H54 (cell line): ENCODE results near the gene SLC25A12.
"Not testable (repeated sequence)": the region's sequence is repeated elsewhere in the genome, so short reads cannot be mapped to it uniquely, and the experiment has no call there.

Experiments
- DNase-seq: peaks from one replicate; pipeline ENCODE4 v3.0.0; 2011; ENCODE audit warnings: low spot score, mixed read lengths; ENCODE audit not compliant: insufficient read length
- FAIRE-seq: peaks from 3 replicates; lab custom pipeline; 2011; peaks lifted over from hg19 to GRCh38; lab: Jason Lieb, UNC
- POLR2A ChIP-seq: IDR thresholded peaks from 2 replicates; pipeline ENCODE4 v1.6.1; 2011; ENCODE audit warnings: low read depth, mild to moderate bottlenecking, low read length

SLC25A12 gene

GRCh38 chr2:171772373-171772772, 121.7 kb downstream of the SLC25A12 start:
- no peak for DNase-seq

GRCh38 chr2:171771463-171771862, 122.6 kb downstream of the SLC25A12 start:
- no peak for DNase-seq
- TF ChIP-seq POLR2A: no peak
- no peak for FAIRE-seq

More at GRCh38 chr2:171772373-171772772, 121.7 kb downstream of the SLC25A12 start:
- no peak for TF ChIP-seq POLR2A
- FAIRE-seq: no peak

GRCh38 chr2:171763602-171764001, 130.4 kb downstream of the SLC25A12 start:
- TF ChIP-seq POLR2A: no peak
- no peak for FAIRE-seq
- no peak for DNase-seq

- DNase-seq (peak; percentile 21), FAIRE-seq (peak; percentile 62)
- no peak for TF ChIP-seq POLR2A
Measured at GRCh38 chr2:171762879-171763573, 131.0 kb downstream of the SLC25A12 start.

GRCh38 chr2:171761176-171761575, 132.9 kb downstream of the SLC25A12 start:
- DNase-seq, FAIRE-seq: not testable (repeated sequence)

GRCh38 chr2:171758762-171759161, 135.3 kb downstream of the SLC25A12 start:
- FAIRE-seq, DNase-seq: not testable (repeated sequence)

- no peak for DNase-seq
- TF ChIP-seq POLR2A: no peak
- FAIRE-seq: peak; percentile 61
Measured at GRCh38 chr2:171754254-171754939, 139.6 kb downstream of the SLC25A12 start.

- no peak for TF ChIP-seq POLR2A
- DNase-seq: no peak
- FAIRE-seq: no peak
Measured at GRCh38 chr2:171747371-171747770, 146.7 kb downstream of the SLC25A12 start.

GRCh38 chr2:171745806-171746205, 148.2 kb downstream of the SLC25A12 start:
- no peak for DNase-seq
- TF ChIP-seq POLR2A: no peak
- no peak for FAIRE-seq

GRCh38 chr2:171745141-171745540, 148.9 kb downstream of the SLC25A12 start:
- FAIRE-seq: no peak
- DNase-seq: no peak
- TF ChIP-seq POLR2A: no peak

- no peak for TF ChIP-seq POLR2A
- DNase-seq (no peak), FAIRE-seq (no peak)
Measured at GRCh38 chr2:171742760-171743159, 151.3 kb downstream of the SLC25A12 start.

GRCh38 chr2:171741189-171741588, 152.9 kb downstream of the SLC25A12 start:
- TF ChIP-seq POLR2A: no peak
- FAIRE-seq (peak; percentile 30), DNase-seq (no peak)

- DNase-seq: no peak
- no peak for FAIRE-seq
- no peak for TF ChIP-seq POLR2A
Measured at GRCh38 chr2:171735991-171736710, 157.9 kb downstream of the SLC25A12 start.
